ENCODE results near the gene PSAP. TPM values are rescaled to one million over a fixed set of nuclear protein-coding genes. Genes with fewer than 3 reads are reported as not detected.

Gene PSAP
- total and polyA plus RNA-seq, 9 donors, result 632 to 3,407 (median 1,118) TPM

GRCh38 chr10:71789871-71790270, 61.2 kb downstream of the PSAP start:
- no peak for DNase-seq
- no peaks in the 10 kb centered on the region for H3K4me1 ChIP-seq (ENCODE audit: insufficient read depth)
- WGBS, 3 donors, result 72 to 85% (median 79%) methylated on average over 10 of the region's 10 CpGs
- H3K4me3 ChIP-seq, result no peak overlapping the region
- H3K27ac ChIP-seq, result no peak overlapping the region
- H3K27me3 ChIP-seq, result no peaks in the 10 kb centered on the region
- intact Hi-C loops (cut with DNase I), result no loop called here
- TF ChIP-seq CTCF (IDR thresholded peaks at IDR 0.05) (no peak), POLR2A (IDR thresholded peaks at IDR 0.05) (no peak), EP300 (IDR thresholded peaks at IDR 0.05) (no peak)
- no peaks in the 10 kb centered on the region for H3K9me3 ChIP-seq
- H3K36me3 ChIP-seq, result no peaks in the 10 kb centered on the region

- DNase-seq, result no peak
- no peak for TF ChIP-seq POLR2A (IDR thresholded peaks at IDR 0.05)
- no peak for TF ChIP-seq EP300 (IDR thresholded peaks at IDR 0.05)
- TF ChIP-seq CTCF (IDR thresholded peaks at IDR 0.05), result no peak
- 87 to 91% (median 91%) methylated on average over 8 of the region's 8 CpGs for WGBS, 3 donors
These were observed 62.1 kb downstream of the PSAP start for GRCh38 chr10:71788954-71789353.

GRCh38 chr10:71784679-71785272, 66.3 kb downstream of the PSAP start:
- peak in 1 of 5 donors; percentile 11 for DNase-seq
- Histone ChIP-seq H3K4me3 (no peak overlapping the region), H3K4me1 (ENCODE audit: insufficient read depth) (no peaks in the 10 kb centered on the region), H3K9me3 (no peaks in the 10 kb centered on the region), H3K27ac (no peak overlapping the region), H3K27me3 (no peaks in the 10 kb centered on the region), H3K36me3 (no peaks in the 10 kb centered on the region)
- WGBS, 3 donors, result 88 to 94% (median 92%) methylated on average over 18 of the region's 18 CpGs
- intact Hi-C loops (cut with DNase I), result no loop called here
- TF ChIP-seq CTCF (IDR thresholded peaks at IDR 0.05) (no peak), EP300 (IDR thresholded peaks at IDR 0.05) (no peak), POLR2A (IDR thresholded peaks at IDR 0.05) (no peak)

More at GRCh38 chr10:71788954-71789353, 62.1 kb downstream of the PSAP start:
- intact Hi-C loops (cut with DNase I), result no loop called here
- Histone ChIP-seq H3K36me3 (no peaks in the 10 kb centered on the region), H3K4me1 (ENCODE audit: insufficient read depth) (no peaks in the 10 kb centered on the region), H3K27me3 (no peaks in the 10 kb centered on the region), H3K9me3 (no peaks in the 10 kb centered on the region), H3K4me3 (no peak overlapping the region), H3K27ac (no peak overlapping the region)

GRCh38 chr10:71783917-71784678, 67.0 kb downstream of the PSAP start:
- DNase-seq, result peak in 1 of 5 donors; percentile 13
- no peaks in the 10 kb centered on the region for H3K4me1 ChIP-seq (ENCODE audit: insufficient read depth)
- TF ChIP-seq POLR2A (IDR thresholded peaks at IDR 0.05) (no peak), CTCF (IDR thresholded peaks at IDR 0.05) (no peak), EP300 (IDR thresholded peaks at IDR 0.05) (no peak)
- H3K27ac ChIP-seq, result no peak overlapping the region
- no peaks in the 10 kb centered on the region for H3K9me3 ChIP-seq
- intact Hi-C loops (cut with DNase I), result no loop called here
- WGBS, 3 donors, result 90 to 93% (median 93%) methylated on average over 17 of the region's 17 CpGs
- H3K36me3 ChIP-seq, result no peaks in the 10 kb centered on the region
- no peaks in the 10 kb centered on the region for H3K27me3 ChIP-seq
- no peak overlapping the region for H3K4me3 ChIP-seq
